ENCODE data around the gene ATP1A3.
"Not testable (repeated sequence)": the region's sequence is repeated elsewhere in the genome, so short reads cannot be mapped to it uniquely, and the experiment has no call there.

Gene ATP1A3

DNA sequence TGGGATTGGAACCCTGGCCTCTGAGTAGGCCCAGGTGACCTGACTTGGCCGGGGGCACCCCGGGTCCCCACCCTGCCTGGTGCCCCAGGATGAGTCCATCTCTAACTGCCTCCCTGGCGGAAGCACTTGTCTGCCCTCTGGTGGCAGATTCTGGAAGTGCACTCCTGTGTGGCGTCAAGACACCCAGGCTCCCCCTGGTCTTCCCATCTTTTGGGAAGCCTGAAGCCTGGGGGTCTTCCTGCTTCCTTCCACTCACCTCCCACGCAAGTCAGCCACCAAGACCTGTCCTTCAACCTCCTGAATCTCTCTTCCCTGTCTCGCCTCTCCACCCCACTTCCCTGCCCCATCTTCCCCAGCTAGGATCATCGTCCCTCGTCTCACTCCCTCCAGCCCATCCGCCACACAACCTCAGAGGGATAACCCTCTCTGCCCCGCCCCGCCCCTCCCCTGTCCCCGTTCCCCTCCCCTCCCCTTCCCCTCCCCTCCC lies 42.3 kb downstream of the ATP1A3 start:
- DNase-seq (ENCODE audit: low read depth in 2 of 3, low spot score in 2 of 3): peak; percentile 63 to 98 (median 98)

DNA sequence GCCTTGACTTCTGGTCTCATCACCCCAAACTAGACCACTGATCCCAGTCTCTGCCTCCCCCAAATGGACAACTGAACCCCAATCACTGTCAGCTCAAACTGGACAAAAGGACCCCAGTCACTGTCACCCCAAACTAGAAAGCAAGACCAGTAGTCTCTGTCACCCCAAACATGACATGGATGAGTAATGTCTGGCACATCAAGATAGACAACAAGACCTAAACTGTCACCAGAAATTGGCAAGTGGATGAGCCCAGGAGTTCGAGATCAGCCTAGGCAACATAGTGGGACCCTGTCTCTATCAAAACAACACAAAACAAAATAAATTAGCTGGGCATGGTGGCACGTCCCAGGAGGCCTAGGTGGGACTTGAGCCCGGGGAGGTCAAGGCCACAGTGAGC lies 46.9 kb downstream of the ATP1A3 start:
- no peak for DNase-seq (ENCODE audit: low read depth in 2 of 3, low spot score in 2 of 3)

DNA sequence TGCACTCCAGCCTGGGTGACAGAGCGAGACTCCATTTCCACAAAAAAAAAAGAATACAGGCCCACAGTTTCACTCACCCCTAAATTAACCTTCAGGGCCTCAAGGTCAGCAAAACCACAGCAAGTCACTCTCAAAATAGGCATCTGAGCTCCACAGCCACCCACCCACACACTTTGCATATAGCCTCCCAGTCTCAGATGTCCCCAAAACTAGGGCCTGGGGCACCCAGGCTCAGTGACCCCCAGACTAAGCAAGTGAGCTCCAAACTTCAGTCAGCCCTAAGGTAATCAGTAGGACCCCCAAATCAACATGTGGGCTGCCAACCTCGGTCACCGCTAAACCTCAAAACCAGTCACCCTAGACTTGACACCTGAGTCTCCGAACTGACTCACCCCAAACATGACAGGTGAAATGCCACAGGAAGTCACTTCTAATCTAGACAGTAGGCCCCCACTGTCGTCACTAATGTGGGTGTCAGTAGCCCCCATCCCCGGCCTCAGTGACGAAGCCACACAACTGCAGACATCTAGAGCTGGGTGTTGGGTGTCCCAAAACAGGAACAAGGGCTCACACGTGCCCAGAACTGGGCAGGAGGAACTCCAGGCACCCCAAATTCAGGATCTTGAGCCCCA lies 48.8 kb downstream of the ATP1A3 start:
- peak; percentile 71 to 76 (median 72) for DNase-seq (ENCODE audit: low read depth in 2 of 3, low spot score in 2 of 3)

DNA sequence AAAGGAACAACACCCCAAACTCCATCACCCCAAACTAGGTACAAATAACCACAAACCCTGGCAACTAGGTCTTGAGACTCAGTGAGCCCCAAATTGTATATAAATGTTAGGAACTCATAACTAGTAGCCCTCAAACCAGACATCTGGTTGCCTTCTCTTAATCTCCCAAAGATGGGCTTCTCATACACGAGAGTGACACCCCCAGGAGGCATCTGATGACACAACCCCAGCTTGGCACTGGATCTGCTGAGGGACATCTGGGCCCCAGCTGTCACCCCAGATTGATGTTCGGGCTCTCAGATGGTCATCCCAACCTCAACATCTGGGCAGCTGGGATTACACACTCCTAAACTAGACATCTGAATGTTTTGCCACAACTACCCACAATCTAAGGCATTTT lies 49.7 kb downstream of the ATP1A3 start:
- DNase-seq (ENCODE audit: low read depth in 2 of 3, low spot score in 2 of 3): no peak

DNA sequence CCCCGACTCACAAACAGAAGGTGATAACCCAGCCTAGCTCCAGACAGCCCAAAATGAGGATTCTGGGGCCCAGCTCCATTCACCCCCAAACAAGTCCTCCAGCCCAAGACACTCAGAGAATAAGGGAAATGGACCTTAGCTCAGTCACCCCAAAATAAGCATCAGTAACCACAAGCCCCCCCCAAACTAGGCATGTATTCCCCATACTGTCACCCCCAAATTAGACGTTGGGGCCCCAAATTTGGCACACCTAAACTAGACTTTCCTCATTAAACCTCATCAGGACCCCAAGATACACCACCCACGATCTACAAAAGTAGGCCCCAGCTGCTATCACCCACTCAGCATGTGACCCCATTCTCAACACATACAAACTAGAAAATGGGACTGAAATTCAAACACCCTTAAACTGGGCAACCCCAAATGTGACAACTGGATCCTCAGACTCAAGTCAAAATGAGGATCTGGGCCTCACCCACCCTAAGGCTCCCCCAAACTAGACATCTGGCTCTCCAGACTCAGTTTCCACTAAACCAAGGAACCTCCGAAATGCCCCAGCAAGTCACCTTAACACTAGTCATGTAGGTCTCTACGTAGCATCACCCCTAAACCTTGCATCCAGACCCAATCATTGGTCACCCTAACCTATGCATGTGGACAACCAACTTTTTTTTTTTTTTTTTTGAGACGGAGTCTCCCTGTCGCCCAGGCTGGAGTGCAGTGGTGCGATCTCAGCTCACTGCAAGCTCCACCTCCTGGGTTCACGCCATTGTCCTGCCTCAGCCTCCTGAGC lies 52.4 kb downstream of the ATP1A3 start:
- no peak for DNase-seq (ENCODE audit: low read depth in 2 of 3, low spot score in 2 of 3)

DNA sequence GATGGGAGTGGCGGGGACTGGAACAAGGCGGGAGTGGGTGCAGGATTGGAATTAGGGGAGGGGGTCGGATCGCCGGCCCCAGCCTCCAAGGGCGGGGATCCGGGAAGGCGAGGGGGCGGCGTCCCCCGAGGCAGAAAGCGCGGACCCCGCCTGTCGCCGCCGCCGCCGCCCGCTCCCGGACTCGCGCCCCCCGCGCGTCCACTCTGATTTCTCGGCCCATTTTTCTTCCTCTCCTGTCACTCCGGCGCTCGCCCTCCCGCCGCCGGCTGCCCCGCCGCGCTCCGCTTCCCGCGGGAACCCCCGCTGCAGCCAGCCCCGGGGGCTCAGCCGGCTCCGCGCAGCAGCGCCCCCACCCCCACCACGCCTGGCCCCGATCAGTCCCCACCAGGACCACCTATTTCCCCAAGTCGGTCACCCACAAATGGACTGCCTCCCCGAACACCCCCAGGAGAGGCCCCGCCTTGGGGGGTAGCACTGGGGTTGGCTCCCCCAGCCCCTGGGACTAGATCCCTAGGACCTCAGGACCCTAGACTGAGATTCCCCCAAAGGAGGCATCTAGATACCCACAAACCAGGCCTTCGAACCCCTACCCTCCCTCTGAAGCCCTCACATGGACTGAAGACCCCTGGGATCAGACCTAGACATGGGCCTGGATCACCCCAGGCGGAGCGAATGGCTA lies 53.2 kb downstream of the ATP1A3 start:
- DNase-seq (ENCODE audit: low read depth in 2 of 3, low spot score in 2 of 3): no peak

DNA sequence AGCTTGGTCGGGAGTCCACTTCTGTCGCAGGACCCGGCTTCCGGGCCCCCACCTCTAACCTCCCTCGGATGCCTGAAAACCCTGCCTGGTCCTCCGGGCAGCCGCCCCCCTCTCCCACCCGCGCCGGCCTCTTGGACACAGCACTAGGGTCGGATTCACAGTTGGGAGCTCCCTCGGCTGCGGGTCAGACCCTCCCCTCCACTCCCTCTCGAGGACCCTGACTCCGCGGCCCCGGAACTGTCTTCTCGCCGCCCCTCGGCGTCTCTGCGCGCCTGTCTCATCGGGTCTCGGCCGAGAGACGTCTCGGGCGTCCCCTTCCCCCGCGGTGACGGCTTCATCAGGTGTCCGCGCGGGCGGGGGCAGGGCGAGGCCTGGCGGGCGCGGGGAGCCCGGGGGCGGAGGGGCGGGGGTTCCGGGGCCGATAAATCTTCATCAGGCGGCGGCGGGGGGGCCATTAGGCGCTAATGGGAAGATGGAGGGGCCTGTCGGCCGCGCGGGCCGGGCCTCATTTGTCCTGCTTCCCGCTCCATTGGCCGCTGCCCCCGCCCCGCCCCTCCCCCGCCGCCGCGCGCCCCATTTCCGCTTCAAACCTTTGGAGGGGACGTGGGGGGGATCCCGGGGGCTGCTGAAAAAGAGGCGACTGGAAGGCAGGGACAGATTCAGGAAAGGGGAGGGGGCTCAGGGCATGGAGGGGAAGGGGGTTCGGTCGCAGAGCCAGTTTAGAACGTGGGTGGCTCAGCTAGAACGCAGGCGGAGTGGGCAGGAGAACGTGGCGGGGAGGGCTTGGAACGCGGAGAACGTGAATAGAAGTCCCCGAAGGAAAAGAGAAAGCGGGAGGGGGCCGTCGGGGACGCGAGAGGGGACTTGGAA lies 53.9 kb downstream of the ATP1A3 start:
- no peak for DNase-seq (ENCODE audit: low read depth in 2 of 3, low spot score in 2 of 3)

DNA sequence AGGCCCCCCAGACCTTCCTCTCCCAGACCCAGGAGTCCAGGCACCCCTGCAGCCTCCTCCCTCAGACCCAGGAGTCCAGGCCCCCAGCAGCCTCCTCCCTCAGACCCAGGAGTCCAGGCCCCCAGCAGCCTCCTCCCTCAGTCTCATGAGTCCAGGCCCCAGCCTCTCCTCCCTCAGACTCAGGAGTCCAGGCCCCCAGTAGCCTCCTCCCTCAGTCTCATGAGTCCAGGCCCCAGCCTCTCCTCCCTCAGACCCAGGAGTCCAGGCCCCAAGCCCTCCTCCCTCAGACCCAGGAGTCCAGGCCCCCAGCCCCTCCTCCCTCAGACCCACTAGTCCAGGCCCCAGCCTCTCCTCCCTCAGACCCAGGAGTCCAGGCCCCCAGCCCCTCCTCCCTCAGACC lies 54.8 kb downstream of the ATP1A3 start:
- DNase-seq (ENCODE audit: low read depth in 2 of 3, low spot score in 2 of 3): not testable (repeated sequence)

DNA sequence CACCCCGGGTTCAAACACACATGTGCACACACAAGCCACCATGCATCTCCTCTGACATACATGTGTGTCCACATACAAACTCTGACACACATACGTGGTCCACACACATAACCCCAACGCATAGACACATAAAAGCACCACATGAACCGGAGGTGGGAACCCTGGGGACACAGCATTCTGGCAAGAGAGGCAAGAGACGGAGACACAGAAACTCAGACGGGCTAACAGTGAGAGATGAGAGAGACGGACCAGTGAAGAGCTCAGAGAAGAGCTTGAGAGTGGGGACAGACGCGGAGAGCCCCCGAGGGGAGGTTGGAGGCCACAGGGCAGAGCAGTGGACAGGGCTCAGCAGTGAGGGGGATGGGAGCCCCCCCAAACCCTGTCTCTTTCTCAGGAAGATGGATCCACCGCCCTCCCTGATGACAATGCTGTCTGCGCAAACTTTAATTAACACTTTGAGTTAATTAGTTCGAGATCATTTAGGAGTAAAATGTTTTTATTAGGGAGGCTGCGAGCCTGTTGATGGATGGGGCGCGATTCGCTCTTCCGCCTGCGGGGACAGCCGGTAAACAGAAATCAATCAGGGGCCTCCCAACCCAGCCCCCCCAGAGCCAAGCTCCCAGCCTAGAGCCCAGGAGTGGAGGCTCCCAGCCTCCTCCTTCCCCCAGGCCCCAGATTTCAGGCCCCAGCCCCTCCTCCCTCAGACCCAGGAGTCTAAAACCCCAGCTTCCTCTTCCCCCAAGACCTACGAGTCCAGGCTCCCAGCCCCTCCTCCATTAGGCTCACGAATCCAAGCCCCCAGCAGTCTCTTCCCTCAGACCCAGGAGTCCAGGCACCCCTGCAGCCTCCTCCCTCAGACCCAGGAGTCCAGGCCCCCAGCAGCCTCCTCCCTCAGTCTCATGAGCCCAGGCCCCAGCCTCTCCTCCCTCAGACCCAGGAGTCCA lies 56.2 kb downstream of the ATP1A3 start:
- DNase-seq (ENCODE audit: low read depth in 2 of 3, low spot score in 2 of 3): no peak

DNA sequence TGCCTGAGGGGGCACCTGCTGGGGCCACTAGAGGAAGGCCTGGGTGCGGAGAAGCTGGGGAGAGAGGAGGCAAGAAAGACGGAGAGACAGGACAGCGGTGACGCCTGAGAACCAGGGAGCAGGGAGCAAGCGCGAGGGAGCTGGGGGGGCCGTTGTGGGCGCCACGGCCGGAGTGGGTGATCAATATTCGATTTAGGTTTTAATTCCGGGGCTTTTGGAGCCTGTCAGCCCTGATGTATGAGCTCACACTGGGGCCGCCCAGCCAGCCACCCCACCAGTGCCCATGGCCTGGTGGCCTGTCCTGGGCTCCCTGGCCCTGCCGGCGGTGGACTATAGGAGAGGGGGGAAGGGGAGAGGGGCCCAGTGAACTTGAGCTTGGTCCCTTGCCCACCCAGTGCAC lies 57.1 kb downstream of the ATP1A3 start:
- DNase-seq (ENCODE audit: low read depth in 2 of 3, low spot score in 2 of 3): no peak

DNA sequence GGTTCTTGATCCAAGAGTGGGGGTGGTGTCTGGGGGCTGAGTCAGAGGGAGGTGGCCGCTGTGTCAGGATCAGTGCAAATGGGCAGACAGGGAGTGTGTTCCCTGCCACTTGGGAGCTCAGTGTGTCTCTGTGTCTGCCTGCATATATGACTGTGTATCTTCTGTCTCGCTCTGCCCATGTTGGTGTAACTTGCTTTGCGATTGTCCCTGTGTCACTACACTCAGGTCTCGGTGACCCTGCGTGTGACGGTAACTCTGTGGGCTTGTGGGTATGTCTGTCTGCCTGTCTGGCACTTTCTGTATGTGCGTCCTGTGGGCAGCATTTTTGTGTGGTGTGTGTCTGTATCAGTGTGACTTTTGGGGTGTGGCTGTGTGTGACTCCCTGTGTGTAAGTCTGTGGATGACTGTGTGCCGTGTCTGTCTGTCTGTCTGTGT lies 57.6 kb downstream of the ATP1A3 start:
- DNase-seq (ENCODE audit: low read depth in 2 of 3, low spot score in 2 of 3): no peak

DNA sequence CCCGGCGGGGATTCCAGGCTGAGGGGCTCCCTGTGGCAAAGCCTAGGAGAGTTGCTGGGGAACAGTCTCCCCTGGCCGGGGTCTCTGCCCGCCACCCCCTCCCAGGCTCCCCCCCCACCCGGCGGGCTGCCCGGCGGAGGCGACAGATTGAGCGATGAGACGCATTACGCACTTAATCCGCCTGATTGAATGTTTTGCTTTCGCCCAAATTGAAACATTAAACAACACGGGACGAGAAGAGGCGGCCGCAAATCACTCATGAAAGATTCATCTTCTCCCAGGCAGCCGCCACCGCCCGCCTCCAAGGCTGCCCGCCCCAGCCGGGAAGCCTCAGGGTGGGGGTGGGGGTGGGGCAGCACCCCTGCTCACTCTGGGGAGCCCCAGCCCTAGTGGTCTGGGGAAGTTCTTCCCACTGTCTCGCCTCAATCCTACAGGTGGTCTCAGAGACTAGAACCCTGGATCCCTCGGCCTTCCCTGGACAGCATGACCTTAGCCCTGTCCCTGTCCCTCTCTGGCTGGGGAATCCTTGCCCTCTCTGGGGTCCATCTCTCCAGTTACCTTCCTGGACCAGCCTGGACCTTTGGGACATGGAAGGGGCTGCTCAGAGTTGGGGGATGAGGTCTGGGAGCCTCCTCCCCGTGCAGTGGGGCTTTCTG lies 58.1 kb downstream of the ATP1A3 start:
- DNase-seq (ENCODE audit: low read depth in 2 of 3, low spot score in 2 of 3): no peak

DNA sequence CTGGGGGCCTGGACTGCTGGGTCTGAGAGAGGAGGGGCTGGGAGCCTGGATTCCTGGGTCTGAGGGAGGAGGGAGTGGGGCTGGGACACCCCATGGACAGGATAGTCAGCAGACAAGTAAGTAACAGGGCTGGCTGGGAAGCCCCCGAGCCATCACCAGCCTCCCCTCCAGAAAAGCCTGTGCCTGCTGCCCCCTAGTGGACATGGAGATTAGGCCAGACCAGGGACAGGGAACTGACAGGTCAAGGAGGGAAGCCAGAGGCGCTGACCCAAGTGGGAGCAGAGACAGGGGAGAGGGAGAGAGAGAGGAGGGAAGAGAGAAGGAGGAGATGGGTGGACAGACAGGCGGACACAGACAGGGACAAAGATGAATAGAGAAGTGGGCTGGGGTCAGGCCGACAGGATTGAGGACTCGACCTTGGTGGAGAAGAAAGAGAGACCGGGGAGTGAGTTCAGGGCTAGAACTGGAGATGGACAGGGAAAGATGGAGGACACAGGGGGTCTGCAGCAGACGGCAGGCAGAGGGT lies 59.1 kb downstream of the ATP1A3 start:
- peak; percentile 44 to 84 (median 60) for DNase-seq (ENCODE audit: low read depth in 2 of 3, low spot score in 2 of 3)

DNA sequence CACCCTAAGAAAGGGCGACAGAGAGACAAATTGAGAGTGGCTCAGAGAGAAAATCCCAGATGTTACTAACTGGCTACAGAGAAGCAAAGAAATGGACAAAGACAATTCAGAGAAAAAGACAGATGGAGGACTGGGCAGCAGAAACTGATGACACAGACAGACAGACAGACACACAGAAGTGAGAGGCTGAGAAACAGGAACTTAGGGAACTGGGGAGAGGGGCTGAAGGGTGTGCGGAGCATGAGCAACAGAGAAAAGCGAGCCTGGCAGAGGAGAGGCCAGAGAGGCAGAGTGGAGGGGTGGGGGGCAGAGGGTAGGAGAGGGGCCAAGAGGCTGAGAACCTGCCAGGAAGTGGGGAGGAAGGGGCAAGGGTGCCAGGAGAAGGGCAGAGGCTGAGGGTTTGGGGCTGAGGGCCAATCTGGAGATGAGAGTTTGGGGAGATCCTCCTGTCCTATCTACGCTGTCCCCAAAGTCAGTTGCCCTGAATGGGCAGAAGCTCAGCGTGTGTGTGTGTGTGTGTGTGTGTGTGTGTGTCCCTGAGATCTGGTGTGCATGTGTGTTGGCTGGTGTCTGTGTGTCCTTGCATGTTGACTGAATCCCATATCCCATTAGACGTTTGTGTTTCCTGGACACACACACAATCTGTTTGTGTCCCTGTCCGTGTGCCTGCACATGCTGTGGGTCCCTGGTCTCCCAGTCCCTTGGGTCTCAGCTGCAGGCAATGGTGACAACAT lies 60.2 kb downstream of the ATP1A3 start:
- no peak for DNase-seq (ENCODE audit: low read depth in 2 of 3, low spot score in 2 of 3)

DNA sequence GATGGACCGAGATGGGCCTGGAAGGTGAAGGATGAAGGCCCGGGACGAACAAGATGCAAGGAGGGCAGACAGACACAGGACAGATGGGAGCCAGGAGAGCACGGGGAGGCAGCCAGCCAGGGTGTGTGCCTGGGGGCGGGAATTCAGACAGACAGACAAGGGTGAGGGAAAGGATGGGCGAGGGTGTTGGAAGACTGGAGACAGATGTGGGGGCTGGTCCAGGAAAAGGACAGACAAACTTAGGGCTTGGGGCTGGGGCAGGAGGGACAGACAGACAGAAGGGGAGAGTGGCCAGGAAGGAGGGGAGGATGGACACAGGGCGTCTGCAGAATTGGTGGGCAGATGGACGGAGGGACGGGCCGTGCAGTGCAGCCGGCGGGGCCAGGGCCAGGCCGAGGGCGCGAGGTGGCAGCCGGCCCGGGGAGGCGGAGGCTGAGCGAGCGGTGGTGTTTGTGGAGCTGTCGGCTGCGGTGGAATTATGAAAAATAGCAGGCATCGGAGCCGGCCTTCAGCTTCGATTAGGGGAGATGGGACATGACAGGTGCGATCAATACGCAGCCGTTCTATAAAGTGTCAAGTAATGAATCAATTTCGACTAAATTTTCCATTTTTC lies 61.2 kb downstream of the ATP1A3 start:
- no peak for DNase-seq (ENCODE audit: low read depth in 2 of 3, low spot score in 2 of 3)

DNA sequence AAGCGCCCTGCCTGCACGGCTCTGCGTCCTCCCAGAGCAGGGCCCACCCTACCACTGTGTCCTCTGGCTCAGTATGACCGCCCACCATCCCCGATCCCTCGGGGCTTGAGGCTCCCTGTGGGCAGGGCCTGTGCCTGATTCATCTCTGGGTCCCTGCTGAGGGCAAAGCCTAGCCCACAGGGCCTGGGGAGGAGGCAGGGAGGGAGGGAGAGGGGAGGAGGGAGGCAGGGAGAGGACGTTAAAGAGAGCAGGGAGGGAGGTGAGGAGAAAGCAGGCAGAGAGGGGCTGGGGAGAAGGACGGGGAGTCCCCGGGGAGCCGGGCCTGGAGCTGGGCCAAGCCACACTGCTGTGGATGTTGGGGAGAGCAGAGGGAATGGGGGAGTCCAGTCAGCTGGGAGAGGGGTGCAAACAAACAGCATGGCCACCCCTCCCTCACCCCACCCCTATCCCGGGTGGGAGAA lies 61.7 kb downstream of the ATP1A3 start:
- DNase-seq (ENCODE audit: low read depth in 2 of 3, low spot score in 2 of 3): no peak

DNA sequence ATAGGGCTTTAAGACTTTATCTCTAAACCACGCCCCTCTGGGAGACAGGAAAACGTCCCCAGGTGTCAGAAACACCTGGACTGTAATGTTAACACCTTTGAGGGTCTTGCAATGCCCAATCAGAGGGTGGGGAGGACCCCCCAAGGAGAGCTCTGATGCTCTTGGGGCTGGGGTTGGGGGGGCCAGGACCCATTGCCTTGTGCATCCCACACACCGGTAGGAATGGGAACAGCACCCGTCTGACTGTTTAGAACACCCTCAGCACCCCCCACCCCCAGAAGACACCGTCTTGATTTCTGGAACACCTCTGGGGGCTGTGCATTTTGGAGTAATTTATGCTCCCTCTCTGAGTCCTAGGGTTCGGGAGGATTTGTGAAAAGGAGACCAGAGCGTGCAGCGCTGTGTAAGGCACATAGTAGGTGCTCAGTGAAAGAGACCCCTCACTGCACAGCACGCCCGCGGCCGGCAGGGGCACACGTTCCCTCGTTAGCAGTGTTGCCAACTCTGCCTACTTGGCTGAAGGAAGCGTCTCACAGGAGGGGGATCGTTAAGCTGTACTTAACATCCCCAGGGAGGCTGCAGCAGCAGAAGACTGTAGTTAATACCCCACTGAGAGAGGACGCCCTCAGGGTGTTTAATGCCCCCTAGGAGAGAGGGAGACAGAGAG lies 63.0 kb downstream of the ATP1A3 start:
- no peak for DNase-seq (ENCODE audit: low read depth in 2 of 3, low spot score in 2 of 3)
